ENCODE results near the gene DUSP11.
A peak's percentile ranks its signal among the peaks of the same experiment; 100 is the strongest.

DNA sequence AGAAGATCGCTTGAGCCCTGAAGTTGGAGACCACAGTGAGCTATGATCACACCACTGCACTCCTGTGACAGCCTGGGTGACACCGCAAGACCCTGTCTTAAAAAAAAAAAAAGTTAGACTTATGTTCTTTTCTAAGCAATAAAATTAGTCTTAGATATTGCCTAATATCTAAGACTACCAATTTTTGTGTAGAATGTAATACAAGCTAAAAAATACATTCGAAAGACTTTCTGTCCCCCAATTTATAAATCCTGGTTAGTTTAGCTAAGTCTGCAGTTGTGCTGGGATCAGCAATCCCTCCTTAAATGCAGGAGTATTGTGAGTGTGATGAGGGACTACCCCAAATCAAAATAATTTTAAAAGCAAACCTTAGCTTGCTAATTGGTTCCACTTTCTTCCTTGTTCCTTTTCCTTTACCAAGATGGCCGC is 48.5 kb upstream of the DUSP11 start:
- TF ChIP-seq RAD21 (IDR thresholded peaks at IDR 0.05) (no peak), HNF4A (conservative IDR thresholded peaks at IDR 0.05) (no peak), CTCF (IDR thresholded peaks at IDR 0.05; ENCODE audit: low read depth, low read length, missing input control) (no peak), GABPA (IDR thresholded peaks at IDR 0.05 in 1 of 2, conservative IDR thresholded peaks at IDR 0.05 in 1 of 2) (no peak), EGR1 (IDR thresholded peaks at IDR 0.05; ENCODE audit: low read depth in 2 of 2) (no peak), MAX (IDR thresholded peaks at IDR 0.05) (no peak), YY1 (IDR thresholded peaks at IDR 0.05) (peak; percentile 100), JUND (IDR thresholded peaks at IDR 0.05) (no peak)
